HepG2 (cell line): ENCODE measurements around the gene CBLN3. TPM values are rescaled to one million over a fixed set of nuclear protein-coding genes. Genes with fewer than 3 reads are reported as not detected.

Source experiments
- ATAC-seq: fragments of 200-7000 bp; cut with Tn5 transposase; 3 replicates; pipeline ENCODE4 v1.9.1; 2020; ENCODE audit warnings: mild to moderate bottlenecking, moderate library complexity
- BruUV-seq: library from RNA; stranded (reverse); fragments of 400-500 nt; replicated peaks from 2 replicates; lab custom pipeline; 2021; lab: Mats Ljungman, UMichigan
- CTCF ChIA-PET: fragments of 300-600 bp; formaldehyde crosslinking; extraction: SDS; loops from one replicate; lab custom pipeline; 2021; ENCODE audit warnings: low total read pairs, inconsistent platforms, low intra/inter-chr PET ratio; lab: Yijun Ruan, JAX
- POLR2A ChIA-PET: fragments of 350-600 bp; sonication (Branson Sonifier 250); formaldehyde crosslinking; loops from one replicate; lab custom pipeline; 2020; ENCODE audit warnings: antibody characterized with exemption, inconsistent platforms; lab: Yijun Ruan, JAX
- DNase-seq: peaks from one replicate; pipeline ENCODE4 v3.0.0-alpha.2; 2015; ENCODE audit warnings: low spot score
- FAIRE-seq: peaks from 3 replicates; lab custom pipeline; 2011; peaks lifted over from hg19 to GRCh38; lab: Jason Lieb, UNC
- H2AFZ ChIP-seq: one replicate; pipeline ENCODE4 v1.6.1; 2011; ENCODE audit warnings: low read length, inconsistent platforms
- H3K27ac ChIP-seq: fragments of 300-600 bp; 3 replicates; pipeline ENCODE4 v1.8.0; 2011; ENCODE audit warnings: mixed run types, mild to moderate bottlenecking, mixed read lengths, low read length, inconsistent platforms; ENCODE audit not compliant: insufficient read depth; ENCODE audit errors: extremely low read length
- H3K27me3 ChIP-seq, 2 experiments: fragments of 200-600 bp in 1 of 2; 2 replicates in 1 of 2; 3 replicates in 1 of 2; pipeline versions ENCODE4 v1.6.0 to v1.8.0; 2011; ENCODE audit warnings: low read length in 2 of 2, mild to moderate bottlenecking in 2 of 2, moderate library complexity in 2 of 2, inconsistent platforms in 1 of 2; ENCODE audit not compliant: insufficient read depth in 2 of 2, control insufficient read depth in 1 of 2
- H3K36me3 ChIP-seq, 2 experiments: fragments of 200-600 bp in 1 of 2; replicated peaks in 1 of 2; 2 replicates in 1 of 2; 3 replicates in 1 of 2; pipeline versions ENCODE4 v1.5.1 to v1.8.0; 2011; ENCODE audit warnings: low read length in 2 of 2, inconsistent platforms in 1 of 2; ENCODE audit not compliant: insufficient read depth in 2 of 2, control insufficient read depth in 1 of 2
- H3K4me1 ChIP-seq: 2 replicates; pipeline ENCODE4 v1.5.1; 2012; ENCODE audit warnings: low read length, inconsistent platforms; ENCODE audit not compliant: insufficient read depth
- H3K4me2 ChIP-seq: 2 replicates; pipeline ENCODE4 v1.6.0; 2011; ENCODE audit warnings: low read depth, low read length, inconsistent platforms
- H3K4me3 ChIP-seq, 3 experiments: fragments of 200-600 bp in 1 of 3; sonication (generic), shearing (Covaris generic) in 1 of 3; replicated peaks in 1 of 3; 2 replicates each; pipeline ENCODE4 v1.5.1; 2011 to 2016; ENCODE audit warnings: low read length in 3 of 3, inconsistent platforms in 2 of 3, low read depth in 2 of 3, mild to moderate bottlenecking in 2 of 3, control low read depth in 1 of 3, mixed read lengths in 1 of 3; ENCODE audit not compliant: insufficient read depth in 1 of 3
- H3K79me2 ChIP-seq: one replicate; pipeline ENCODE4 v1.6.1; 2011; ENCODE audit warnings: low read length, inconsistent platforms; ENCODE audit not compliant: insufficient read depth
- H3K9ac ChIP-seq: 2 replicates; pipeline ENCODE4 v1.6.0; 2011; ENCODE audit warnings: mild to moderate bottlenecking, low read depth, low read length, inconsistent platforms; ENCODE audit not compliant: insufficient read depth
- H3K9me3 ChIP-seq: 2 replicates; pipeline ENCODE4 v1.5.1; 2012; ENCODE audit warnings: mild to moderate bottlenecking, low read length
- H4K20me1 ChIP-seq: 2 replicates; pipeline ENCODE4 v1.6.0; 2011; ENCODE audit warnings: inconsistent platforms, mild to moderate bottlenecking, low read length, moderate library complexity; ENCODE audit not compliant: insufficient read depth
- AHR ChIP-seq: IDR thresholded peaks from 2 replicates; pipeline ENCODE4 v1.6.1; 2018; ENCODE audit warnings: missing genetic modification reagents, missing compliant biosample characterization
- HES4 ChIP-seq: sonication (generic); formaldehyde crosslinking; IDR thresholded peaks from 2 replicates; pipeline ENCODE4 v1.9.0; 2021; ENCODE audit warnings: mild to moderate bottlenecking, missing genetic modification reagents, borderline replicate concordance
- WGBS: methylation state at CpG from one replicate; pipeline ENCODE4 v1.1.6; 2017; ENCODE audit warnings: low lambda C conversion rate; 5-methylcytosine and 5-hydroxymethylcytosine counted together
- in situ Hi-C: cut with HindIII; loops from 2 replicates; pipeline ENCODE4 v1.10.0; 2017; ENCODE audit warnings: low pct_unique_long_range_greater_than_20kb; ENCODE audit not compliant: extremely low pct_ligation_motif_present
- intact Hi-C: fragments of 100-400 bp; cut with micrococcal nuclease; formaldehyde crosslinking; loops from one replicate; pipeline ENCODE4 v1.10.0; 2022; ENCODE audit not compliant: unreplicated experiment
- polyA plus RNA-seq, 8 experiments: library from polyadenylated mRNA; depleted of rRNA in 3 of 8; stranded (reverse) in 7 of 8; unstranded in 1 of 8; fragments of >200 nt; fragmentation: Illumina TruSeq in 4 of 8; extraction: Trizol in 4 of 8; gene quantifications; 2 replicates each; pipeline versions ENCODE4 v1.2.1 to v1.2.3, GENCODE V29; 2011 to 2016; ENCODE audit warnings: low read depth in 4 of 8, missing spikeins in 1 of 8, mixed read lengths in 1 of 8; ENCODE audit not compliant: insufficient read depth in 1 of 8
- total RNA-seq, 5 experiments: library from RNA; depleted of rRNA; stranded (reverse); fragments of >200 nt; fragmentation: Illumina TruSeq; extraction: Trizol; gene quantifications; 2 replicates each; pipeline ENCODE4 v1.2.3, GENCODE V29; 2016; ENCODE audit warnings: low read depth in 1 of 5
- TF ChIP-seq, protein P1 (sequence below): sonication (generic); formaldehyde crosslinking; conservative IDR thresholded peaks from 2 replicates; pipeline ENCODE4 v1.4.0; 2020; ENCODE audit warnings: missing genetic modification reagents
- TF ChIP-seq, protein P2 (sequence below): sonication (generic); formaldehyde crosslinking; IDR thresholded peaks from 2 replicates; pipeline ENCODE4 v1.8.0; 2022; ENCODE audit warnings: low read depth, missing genetic modification reagents
- TF ChIP-seq, protein P3 (sequence below): sonication (generic); formaldehyde crosslinking; IDR thresholded peaks from 2 replicates; pipeline ENCODE4 v1.5.1; 2020; ENCODE audit warnings: mild to moderate bottlenecking, missing genetic modification reagents, moderate library complexity

The CBLN3 gene
- total and polyA plus RNA-seq, 2 of the 13 experiments (the other 11 are each of a cell fraction or from before 2014, with no cell fraction given): 0.66 to 0.98 TPM

DNA sequence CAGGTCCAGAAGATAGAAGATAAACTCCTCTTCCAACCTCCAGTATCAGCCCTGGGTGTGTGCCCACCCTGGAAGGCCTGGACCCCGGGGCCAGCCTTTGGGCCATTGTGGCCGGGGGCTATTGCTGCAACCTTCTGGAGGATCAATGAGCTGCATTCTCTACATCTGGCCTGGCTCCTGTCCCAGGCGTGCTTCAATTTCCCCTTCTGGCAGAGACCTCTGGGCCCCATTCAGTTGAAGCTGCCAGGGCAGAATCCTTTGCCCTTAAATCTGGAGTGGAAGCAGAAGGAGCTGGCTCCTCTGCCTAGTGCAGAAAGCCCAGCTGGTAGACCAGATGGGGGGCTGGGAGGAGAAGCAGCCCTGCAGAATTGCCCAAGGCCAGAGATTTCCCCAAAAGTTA, 20.7 kb downstream of the CBLN3 start:
- DNase-seq (no peak), ATAC-seq (no peak; the same call in 2 of the 3 replicates), FAIRE-seq (no peak)
- no peaks in the 10 kb centered on the region for H3K36me3 ChIP-seq
- no peaks in the 10 kb centered on the region for H4K20me1 ChIP-seq
- H3K27me3 ChIP-seq: peaks cover 0 to 2% of the 10 kb centered on the region in 2 experiments; a peak in 1 of 5 replicates
- intact Hi-C loops: no loop called here
- H3K4me3 ChIP-seq: no peak overlapping the region
- H3K9me3 ChIP-seq: no peaks in the 10 kb centered on the region
- 42% methylated on average over 3 of the region's 3 CpGs for WGBS
- ChIA-PET POLR2A (interaction anchor here (0.5 to 2.0 kb wide), 6 partner anchors 10 to 166 kb away, joined by 3 to 8 read pairs (median 5); partner anchors contain the start of genes CBLN3, CIDEB and KHNYN), CTCF (no interaction called here)
- no peak overlapping the region for H3K4me2 ChIP-seq
- no TSS peak for BruUV-seq
- in situ Hi-C loops: no loop called here
- no peaks in the 10 kb centered on the region for H3K79me2 ChIP-seq
- H3K9ac ChIP-seq: no peak overlapping the region
- H2AFZ ChIP-seq: no peak overlapping the region
- no peak overlapping the region for H3K27ac ChIP-seq
- 0 out of 2 replicates have a peak, but pooled peaks have one; percentile 2 for TF ChIP-seq AHR (CRISPR knock-in tag)
- TF ChIP-seq, protein P1, sequence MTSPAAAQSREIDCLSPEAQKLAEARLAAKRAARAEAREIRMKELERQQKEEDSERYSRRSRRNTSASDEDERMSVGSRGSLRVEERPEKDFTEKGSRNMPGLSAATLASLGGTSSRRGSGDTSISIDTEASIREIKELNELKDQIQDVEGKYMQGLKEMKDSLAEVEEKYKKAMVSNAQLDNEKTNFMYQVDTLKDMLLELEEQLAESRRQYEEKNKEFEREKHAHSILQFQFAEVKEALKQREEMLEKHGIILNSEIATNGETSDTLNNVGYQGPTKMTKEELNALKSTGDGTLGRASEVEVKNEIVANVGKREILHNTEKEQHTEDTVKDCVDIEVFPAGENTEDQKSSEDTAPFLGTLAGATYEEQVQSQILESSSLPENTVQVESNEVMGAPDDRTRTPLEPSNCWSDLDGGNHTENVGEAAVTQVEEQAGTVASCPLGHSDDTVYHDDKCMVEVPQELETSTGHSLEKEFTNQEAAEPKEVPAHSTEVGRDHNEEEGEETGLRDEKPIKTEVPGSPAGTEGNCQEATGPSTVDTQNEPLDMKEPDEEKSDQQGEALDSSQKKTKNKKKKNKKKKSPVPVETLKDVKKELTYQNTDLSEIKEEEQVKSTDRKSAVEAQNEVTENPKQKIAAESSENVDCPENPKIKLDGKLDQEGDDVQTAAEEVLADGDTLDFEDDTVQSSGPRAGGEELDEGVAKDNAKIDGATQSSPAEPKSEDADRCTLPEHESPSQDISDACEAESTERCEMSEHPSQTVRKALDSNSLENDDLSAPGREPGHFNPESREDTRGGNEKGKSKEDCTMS (CRISPR knock-in tag): no peak
- H3K4me1 ChIP-seq: no peaks in the 10 kb centered on the region

DNA sequence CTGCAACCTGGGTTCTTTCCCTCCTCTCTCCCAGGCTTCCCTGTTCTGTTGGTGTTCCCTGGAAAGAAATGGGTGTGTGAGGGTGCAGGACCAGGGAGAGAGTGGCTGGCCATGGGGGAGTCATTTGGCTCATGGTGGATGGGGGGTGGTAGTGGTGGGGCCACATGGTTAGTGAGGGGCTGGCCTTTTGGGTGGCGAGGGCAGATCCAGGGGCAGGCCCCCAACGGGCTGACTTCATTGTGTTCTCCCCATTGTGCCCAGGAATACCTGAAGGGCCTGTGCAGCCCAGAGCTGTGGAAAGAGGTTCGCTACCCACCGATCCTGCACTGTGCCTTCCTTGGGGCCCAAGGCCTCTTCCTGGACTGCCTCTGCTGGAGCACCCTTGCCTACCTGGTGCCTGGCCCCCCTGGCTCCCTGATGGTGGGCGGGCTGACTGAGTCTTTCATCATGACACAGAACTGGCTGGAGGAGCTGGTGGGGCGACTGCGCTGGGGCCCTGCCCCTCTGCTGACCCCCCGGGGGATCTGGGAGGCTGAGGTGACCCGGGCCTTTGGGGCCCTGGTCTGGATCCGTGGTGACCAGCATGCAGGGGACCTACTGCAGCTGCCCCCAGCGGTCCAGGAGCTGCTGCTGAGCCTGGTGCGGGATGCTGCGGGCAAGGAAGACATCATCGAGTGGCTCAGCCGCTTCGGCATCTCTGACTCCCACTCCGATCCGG, 21.7 kb downstream of the CBLN3 start:
- Histone ChIP-seq H3K9me3 (no peaks in the 10 kb centered on the region), H3K4me2 (no peak overlapping the region), H3K36me3 (no peaks in the 10 kb centered on the region), H3K4me1 (peaks cover 2% of the 10 kb centered on the region; the same call in 1 of the 2 replicates), H3K27me3 (peaks cover 0 to 3% of the 10 kb centered on the region in 2 experiments; a peak in 2 of 5 replicates), H4K20me1 (no peaks in the 10 kb centered on the region), H2AFZ (no peak overlapping the region), H3K4me3 (no peak overlapping the region), H3K9ac (no peak overlapping the region), H3K79me2 (no peaks in the 10 kb centered on the region), H3K27ac (no peak overlapping the region)
- in situ Hi-C loops: no loop called here
- no peak for DNase-seq
- ChIA-PET CTCF (no interaction called here), POLR2A (interaction anchor here (1.8 kb wide), 1 partner anchor 22 kb away, joined by 8 read pairs; the partner anchor contains the start of genes CBLN3 and KHNYN)
- intact Hi-C loops: loop anchor here (2.0 kb wide), 1 partner anchor 37 kb away; no protein-coding TSS in a partner anchor
- no TSS peak for BruUV-seq
- FAIRE-seq: no peak
- 70% methylated on average over 17 of the region's 18 CpGs for WGBS
- ATAC-seq: no peak
- TF ChIP-seq, protein P2, sequence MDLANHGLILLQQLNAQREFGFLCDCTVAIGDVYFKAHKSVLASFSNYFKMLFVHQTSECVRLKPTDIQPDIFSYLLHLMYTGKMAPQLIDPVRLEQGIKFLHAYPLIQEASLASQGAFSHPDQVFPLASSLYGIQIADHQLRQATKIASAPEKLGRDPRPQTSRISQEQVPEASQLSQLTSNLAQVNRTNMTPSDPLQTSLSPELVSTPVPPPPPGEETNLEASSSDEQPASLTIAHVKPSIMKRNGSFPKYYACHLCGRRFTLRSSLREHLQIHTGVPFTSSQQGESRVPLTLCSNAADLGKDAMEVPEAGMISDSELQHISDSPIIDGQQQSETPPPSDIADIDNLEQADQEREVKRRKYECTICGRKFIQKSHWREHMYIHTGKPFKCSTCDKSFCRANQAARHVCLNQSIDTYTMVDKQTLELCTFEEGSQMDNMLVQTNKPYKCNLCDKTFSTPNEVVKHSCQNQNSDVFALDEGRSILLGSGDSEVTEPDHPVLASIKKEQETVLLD: 0 out of 2 replicates have a peak, but pooled peaks have one; percentile 25
- TF ChIP-seq HES4: 0 out of 2 replicates have a peak, but pooled peaks have one; percentile 3
- TF ChIP-seq, protein P3, sequence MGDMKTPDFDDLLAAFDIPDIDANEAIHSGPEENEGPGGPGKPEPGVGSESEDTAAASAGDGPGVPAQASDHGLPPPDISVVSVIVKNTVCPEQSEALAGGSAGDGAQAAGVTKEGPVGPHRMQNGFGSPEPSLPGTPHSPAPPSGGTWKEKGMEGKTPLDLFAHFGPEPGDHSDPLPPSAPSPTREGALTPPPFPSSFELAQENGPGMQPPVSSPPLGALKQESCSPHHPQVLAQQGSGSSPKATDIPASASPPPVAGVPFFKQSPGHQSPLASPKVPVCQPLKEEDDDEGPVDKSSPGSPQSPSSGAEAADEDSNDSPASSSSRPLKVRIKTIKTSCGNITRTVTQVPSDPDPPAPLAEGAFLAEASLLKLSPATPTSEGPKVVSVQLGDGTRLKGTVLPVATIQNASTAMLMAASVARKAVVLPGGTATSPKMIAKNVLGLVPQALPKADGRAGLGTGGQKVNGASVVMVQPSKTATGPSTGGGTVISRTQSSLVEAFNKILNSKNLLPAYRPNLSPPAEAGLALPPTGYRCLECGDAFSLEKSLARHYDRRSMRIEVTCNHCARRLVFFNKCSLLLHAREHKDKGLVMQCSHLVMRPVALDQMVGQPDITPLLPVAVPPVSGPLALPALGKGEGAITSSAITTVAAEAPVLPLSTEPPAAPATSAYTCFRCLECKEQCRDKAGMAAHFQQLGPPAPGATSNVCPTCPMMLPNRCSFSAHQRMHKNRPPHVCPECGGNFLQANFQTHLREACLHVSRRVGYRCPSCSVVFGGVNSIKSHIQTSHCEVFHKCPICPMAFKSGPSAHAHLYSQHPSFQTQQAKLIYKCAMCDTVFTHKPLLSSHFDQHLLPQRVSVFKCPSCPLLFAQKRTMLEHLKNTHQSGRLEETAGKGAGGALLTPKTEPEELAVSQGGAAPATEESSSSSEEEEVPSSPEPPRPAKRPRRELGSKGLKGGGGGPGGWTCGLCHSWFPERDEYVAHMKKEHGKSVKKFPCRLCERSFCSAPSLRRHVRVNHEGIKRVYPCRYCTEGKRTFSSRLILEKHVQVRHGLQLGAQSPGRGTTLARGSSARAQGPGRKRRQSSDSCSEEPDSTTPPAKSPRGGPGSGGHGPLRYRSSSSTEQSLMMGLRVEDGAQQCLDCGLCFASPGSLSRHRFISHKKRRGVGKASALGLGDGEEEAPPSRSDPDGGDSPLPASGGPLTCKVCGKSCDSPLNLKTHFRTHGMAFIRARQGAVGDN (CRISPR knock-in tag): 0 out of 2 replicates have a peak, but pooled peaks have one; percentile 12
